SK-N-MC (cell line): ENCODE data around the gene SOX11.

ENCODE experiments used
- EZH2 ChIP-seq: fragments of 200-600 bp; sonication (generic); IDR thresholded peaks from one replicate; pipeline ENCODE4 v1.6.1; 2017; ENCODE audit warnings: antibody characterized with exemption
- FOXP2 ChIP-seq: optimal IDR thresholded peaks from 2 replicates; pipeline ENCODE3; 2011; ENCODE audit warnings: mild to moderate bottlenecking, moderate library complexity; ENCODE audit not compliant: insufficient read depth; ENCODE audit errors: extremely low read length, control extremely low read depth
- POLR2AphosphoS5 ChIP-seq: IDR thresholded peaks from 2 replicates; pipeline ENCODE4 v1.6.1; 2012; ENCODE audit warnings: mild to moderate bottlenecking, low read depth, low read length, borderline replicate concordance

DNA sequence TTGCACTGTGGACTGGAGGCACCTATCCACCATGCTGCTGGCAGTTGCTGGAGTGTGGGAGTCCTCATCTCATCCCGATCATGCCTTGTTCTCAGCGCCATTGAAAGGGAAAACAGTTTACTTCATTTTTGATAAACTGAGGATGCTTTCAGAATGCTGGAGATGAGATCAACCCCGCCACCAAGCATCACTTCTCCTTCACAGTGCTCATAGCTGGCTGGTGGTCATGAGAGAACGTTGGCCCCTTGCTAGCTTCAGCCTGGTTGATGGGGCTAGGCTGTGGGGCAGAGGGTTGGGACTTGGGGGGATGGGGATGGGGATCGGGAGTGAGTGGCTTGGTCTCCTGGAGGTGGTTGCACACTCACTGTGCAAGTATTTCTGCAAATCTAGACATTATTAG is 30.1 kb downstream of the SOX11 start:
- TF ChIP-seq POLR2AphosphoS5 (no peak), EZH2 (no peak), FOXP2 (no peak)
